OCI-LY1 (cell line): ENCODE results near the gene PDE4D.

Experiments used
- EZH2 ChIP-seq: fragments of 200-600 bp; sonication (generic), shearing (Covaris generic); IDR thresholded peaks from 2 replicates; pipeline ENCODE4 v1.8.0; 2017; ENCODE audit warnings: borderline replicate concordance, mixed run types, mild to moderate bottlenecking, antibody characterized with exemption, low read length, moderate library complexity, mixed read lengths
- TF ChIP-seq, protein P1 (sequence below): fragments of 200-600 bp; sonication (generic), shearing (Covaris generic); IDR thresholded peaks from 2 replicates; pipeline ENCODE4 v1.5.1; 2017; ENCODE audit warnings: mild to moderate bottlenecking, antibody characterized with exemption, low read length, moderate library complexity, mixed read lengths

DNA sequence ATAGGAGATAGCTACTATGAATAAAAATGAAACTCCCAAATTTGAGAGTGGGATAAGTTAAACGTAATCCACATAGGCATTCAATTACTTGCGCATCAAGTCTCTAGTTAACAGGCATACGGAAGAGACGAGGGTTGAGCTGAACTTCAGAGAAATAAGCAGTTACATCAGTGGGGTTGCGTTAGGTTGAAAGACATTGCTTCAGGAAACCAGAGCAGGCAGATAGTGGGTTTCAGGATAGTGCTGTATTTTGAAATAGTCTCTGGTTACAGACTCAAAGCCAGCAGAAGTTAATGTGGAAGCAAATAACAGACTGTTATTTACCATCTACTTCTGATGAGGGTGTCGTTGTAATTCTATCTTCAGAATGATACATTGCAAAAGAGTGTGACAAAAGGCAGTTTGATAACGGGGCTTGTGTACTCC is 533.4 kb downstream of the PDE4D start:
- TF ChIP-seq EZH2 = no peak
- TF ChIP-seq, protein P1, sequence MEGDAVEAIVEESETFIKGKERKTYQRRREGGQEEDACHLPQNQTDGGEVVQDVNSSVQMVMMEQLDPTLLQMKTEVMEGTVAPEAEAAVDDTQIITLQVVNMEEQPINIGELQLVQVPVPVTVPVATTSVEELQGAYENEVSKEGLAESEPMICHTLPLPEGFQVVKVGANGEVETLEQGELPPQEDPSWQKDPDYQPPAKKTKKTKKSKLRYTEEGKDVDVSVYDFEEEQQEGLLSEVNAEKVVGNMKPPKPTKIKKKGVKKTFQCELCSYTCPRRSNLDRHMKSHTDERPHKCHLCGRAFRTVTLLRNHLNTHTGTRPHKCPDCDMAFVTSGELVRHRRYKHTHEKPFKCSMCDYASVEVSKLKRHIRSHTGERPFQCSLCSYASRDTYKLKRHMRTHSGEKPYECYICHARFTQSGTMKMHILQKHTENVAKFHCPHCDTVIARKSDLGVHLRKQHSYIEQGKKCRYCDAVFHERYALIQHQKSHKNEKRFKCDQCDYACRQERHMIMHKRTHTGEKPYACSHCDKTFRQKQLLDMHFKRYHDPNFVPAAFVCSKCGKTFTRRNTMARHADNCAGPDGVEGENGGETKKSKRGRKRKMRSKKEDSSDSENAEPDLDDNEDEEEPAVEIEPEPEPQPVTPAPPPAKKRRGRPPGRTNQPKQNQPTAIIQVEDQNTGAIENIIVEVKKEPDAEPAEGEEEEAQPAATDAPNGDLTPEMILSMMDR = no peak
